ENCODE measurements around the gene FMNL3.
"Not testable (repeated sequence)": the region's sequence is repeated elsewhere in the genome, so short reads cannot be mapped to it uniquely, and the experiment has no call there.

DNA sequence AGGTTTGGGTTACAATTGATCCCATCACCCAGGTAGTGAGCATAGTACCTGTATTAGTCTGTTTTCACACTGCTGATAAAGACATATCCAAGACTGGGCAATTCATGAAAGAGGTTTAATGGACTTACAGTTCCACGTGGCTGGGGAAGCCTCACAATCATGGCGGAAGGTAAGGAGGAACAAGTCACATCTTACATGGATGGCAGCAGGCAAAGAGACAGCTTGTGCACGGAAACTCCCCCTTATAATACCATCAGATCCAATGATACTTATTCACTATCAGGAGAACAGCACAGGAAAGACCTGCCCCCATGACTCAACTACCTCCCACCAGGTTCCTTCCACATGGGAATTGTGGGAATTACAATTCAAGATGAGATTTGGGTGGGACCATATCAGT lies 14.2 kb upstream of the FMNL3 start:
- not testable (repeated sequence) for TF ChIP-seq ZNF121 (CRISPR knock-in tag; IDR thresholded peaks at IDR 0.05); POLR2A (IDR thresholded peaks at IDR 0.05; ENCODE audit: insufficient read depth in 1 of 2, low read depth in 2 of 2, low read length in 2 of 2); EP300 (IDR thresholded peaks at IDR 0.05; ENCODE audit: low read depth in 2 of 2, low read length in 2 of 2); EP300 (CRISPR knock-in tag; IDR thresholded peaks at IDR 0.05; ENCODE audit: borderline replicate concordance); SP4 (CRISPR knock-in tag; IDR thresholded peaks at IDR 0.05); POLR2AphosphoS2 (IDR thresholded peaks at IDR 0.05; ENCODE audit: low read depth, low read length); POLR2AphosphoS5 (IDR thresholded peaks at IDR 0.05; ENCODE audit: low read depth, low read length); SP1 (IDR thresholded peaks at IDR 0.05); SP1 (CRISPR knock-in tag; IDR thresholded peaks at IDR 0.05); KDM2A (CRISPR knock-in tag; IDR thresholded peaks at IDR 0.05; ENCODE audit: borderline replicate concordance, low read depth)
- TF ChIP-seq, protein P1, sequence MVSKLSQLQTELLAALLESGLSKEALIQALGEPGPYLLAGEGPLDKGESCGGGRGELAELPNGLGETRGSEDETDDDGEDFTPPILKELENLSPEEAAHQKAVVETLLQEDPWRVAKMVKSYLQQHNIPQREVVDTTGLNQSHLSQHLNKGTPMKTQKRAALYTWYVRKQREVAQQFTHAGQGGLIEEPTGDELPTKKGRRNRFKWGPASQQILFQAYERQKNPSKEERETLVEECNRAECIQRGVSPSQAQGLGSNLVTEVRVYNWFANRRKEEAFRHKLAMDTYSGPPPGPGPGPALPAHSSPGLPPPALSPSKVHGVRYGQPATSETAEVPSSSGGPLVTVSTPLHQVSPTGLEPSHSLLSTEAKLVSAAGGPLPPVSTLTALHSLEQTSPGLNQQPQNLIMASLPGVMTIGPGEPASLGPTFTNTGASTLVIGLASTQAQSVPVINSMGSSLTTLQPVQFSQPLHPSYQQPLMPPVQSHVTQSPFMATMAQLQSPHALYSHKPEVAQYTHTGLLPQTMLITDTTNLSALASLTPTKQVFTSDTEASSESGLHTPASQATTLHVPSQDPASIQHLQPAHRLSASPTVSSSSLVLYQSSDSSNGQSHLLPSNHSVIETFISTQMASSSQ (IDR thresholded peaks at IDR 0.05; ENCODE audit: low read depth): not testable (repeated sequence)
- TF ChIP-seq, protein P1 (CRISPR knock-in tag; IDR thresholded peaks at IDR 0.05; ENCODE audit: borderline replicate concordance): not testable (repeated sequence)
- TF ChIP-seq, protein P2, sequence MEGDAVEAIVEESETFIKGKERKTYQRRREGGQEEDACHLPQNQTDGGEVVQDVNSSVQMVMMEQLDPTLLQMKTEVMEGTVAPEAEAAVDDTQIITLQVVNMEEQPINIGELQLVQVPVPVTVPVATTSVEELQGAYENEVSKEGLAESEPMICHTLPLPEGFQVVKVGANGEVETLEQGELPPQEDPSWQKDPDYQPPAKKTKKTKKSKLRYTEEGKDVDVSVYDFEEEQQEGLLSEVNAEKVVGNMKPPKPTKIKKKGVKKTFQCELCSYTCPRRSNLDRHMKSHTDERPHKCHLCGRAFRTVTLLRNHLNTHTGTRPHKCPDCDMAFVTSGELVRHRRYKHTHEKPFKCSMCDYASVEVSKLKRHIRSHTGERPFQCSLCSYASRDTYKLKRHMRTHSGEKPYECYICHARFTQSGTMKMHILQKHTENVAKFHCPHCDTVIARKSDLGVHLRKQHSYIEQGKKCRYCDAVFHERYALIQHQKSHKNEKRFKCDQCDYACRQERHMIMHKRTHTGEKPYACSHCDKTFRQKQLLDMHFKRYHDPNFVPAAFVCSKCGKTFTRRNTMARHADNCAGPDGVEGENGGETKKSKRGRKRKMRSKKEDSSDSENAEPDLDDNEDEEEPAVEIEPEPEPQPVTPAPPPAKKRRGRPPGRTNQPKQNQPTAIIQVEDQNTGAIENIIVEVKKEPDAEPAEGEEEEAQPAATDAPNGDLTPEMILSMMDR (CRISPR knock-in tag; IDR thresholded peaks at IDR 0.05): not testable (repeated sequence)
